ENCODE data around the gene MRPL23.

The MRPL23 gene

GRCh38 chr11:1982873-1983600 is 35.9 kb downstream of the MRPL23 start:
- no peak for TF ChIP-seq TEAD4 (IDR thresholded peaks at IDR 0.05)

- TF ChIP-seq FOXM1 (IDR thresholded peaks at IDR 0.05; ENCODE audit: borderline replicate concordance, low read depth), result no peak
- TF ChIP-seq EGR1 (IDR thresholded peaks at IDR 0.05), result no peak
- no peak for TF ChIP-seq EP300 (IDR thresholded peaks at IDR 0.05; ENCODE audit: borderline replicate concordance)
- TF ChIP-seq USF1 (IDR thresholded peaks at IDR 0.05), result no peak
- no peak for TF ChIP-seq TCF12 (IDR thresholded peaks at IDR 0.05; ENCODE audit: low read depth)
- no peak for TF ChIP-seq TEAD4 (IDR thresholded peaks at IDR 0.05)
- no peak for TF ChIP-seq MAX (IDR thresholded peaks at IDR 0.05)
- TF ChIP-seq REST (IDR thresholded peaks at IDR 0.05; ENCODE audit: low read depth), result no peak
- TF ChIP-seq NFIC (IDR thresholded peaks at IDR 0.05), result no peak
- TF ChIP-seq YY1 (IDR thresholded peaks at IDR 0.05; ENCODE audit: low read depth), result no peak
- TF ChIP-seq TAF1 (IDR thresholded peaks at IDR 0.05; ENCODE audit: low read depth), result no peak
- no peak for TF ChIP-seq CREB1 (IDR thresholded peaks at IDR 0.05; ENCODE audit: low read depth)
- TF ChIP-seq CEBPB (IDR thresholded peaks at IDR 0.05), result no peak
- TF ChIP-seq RAD21 (IDR thresholded peaks at IDR 0.05; ENCODE audit: low read depth), result no peak
- TF ChIP-seq ZBTB7A (IDR thresholded peaks at IDR 0.05; ENCODE audit: low read depth), result no peak
These were observed 36.4 kb downstream of the MRPL23 start for GRCh38 chr11:1983601-1983961.

- TF ChIP-seq YY1 (IDR thresholded peaks at IDR 0.05; ENCODE audit: low read depth) (no peak), NFIC (IDR thresholded peaks at IDR 0.05) (no peak), EGR1 (IDR thresholded peaks at IDR 0.05) (no peak), REST (IDR thresholded peaks at IDR 0.05; ENCODE audit: low read depth) (no peak), MAX (IDR thresholded peaks at IDR 0.05) (no peak), CREB1 (IDR thresholded peaks at IDR 0.05; ENCODE audit: low read depth) (no peak), ZBTB7A (IDR thresholded peaks at IDR 0.05; ENCODE audit: low read depth) (no peak), RAD21 (IDR thresholded peaks at IDR 0.05; ENCODE audit: low read depth) (no peak), TCF12 (IDR thresholded peaks at IDR 0.05; ENCODE audit: low read depth) (no peak), CEBPB (IDR thresholded peaks at IDR 0.05) (no peak), TEAD4 (IDR thresholded peaks at IDR 0.05) (no peak)
These were observed 39.9 kb downstream of the MRPL23 start for GRCh38 chr11:1987024-1987423.

GRCh38 chr11:1988174-1988573 is 41.0 kb downstream of the MRPL23 start:
- TF ChIP-seq TCF12 (IDR thresholded peaks at IDR 0.05; ENCODE audit: low read depth), result no peak

- no peak for TF ChIP-seq YY1 (IDR thresholded peaks at IDR 0.05; ENCODE audit: low read depth)
- no peak for TF ChIP-seq EGR1 (IDR thresholded peaks at IDR 0.05)
- no peak for TF ChIP-seq FOXM1 (IDR thresholded peaks at IDR 0.05; ENCODE audit: borderline replicate concordance, low read depth)
- no peak for TF ChIP-seq TCF12 (IDR thresholded peaks at IDR 0.05; ENCODE audit: low read depth)
- TF ChIP-seq USF1 (IDR thresholded peaks at IDR 0.05), result no peak
- TF ChIP-seq MAX (IDR thresholded peaks at IDR 0.05), result no peak
- TF ChIP-seq TAF1 (IDR thresholded peaks at IDR 0.05; ENCODE audit: low read depth), result no peak
- no peak for TF ChIP-seq TEAD4 (IDR thresholded peaks at IDR 0.05)
- no peak for TF ChIP-seq NFIC (IDR thresholded peaks at IDR 0.05)
- TF ChIP-seq CEBPB (IDR thresholded peaks at IDR 0.05), result no peak
- TF ChIP-seq REST (IDR thresholded peaks at IDR 0.05; ENCODE audit: low read depth), result no peak
- no peak for TF ChIP-seq ZBTB7A (IDR thresholded peaks at IDR 0.05; ENCODE audit: low read depth)
- TF ChIP-seq EP300 (IDR thresholded peaks at IDR 0.05; ENCODE audit: borderline replicate concordance), result no peak
- no peak for TF ChIP-seq RAD21 (IDR thresholded peaks at IDR 0.05; ENCODE audit: low read depth)
- TF ChIP-seq CREB1 (IDR thresholded peaks at IDR 0.05; ENCODE audit: low read depth), result no peak
These were observed 41.7 kb downstream of the MRPL23 start for GRCh38 chr11:1988667-1989317.

All from Ishikawa (cell line).